NCI-H82 (cell line): ENCODE data around the gene REM2.
A peak's percentile ranks its signal among the peaks of the same experiment; 100 is the strongest.
"Not testable (repeated sequence)": the region's sequence is repeated elsewhere in the genome, so short reads cannot be mapped to it uniquely, and the experiment has no call there.

Experiments
- DNase-seq: peaks from one replicate; lab custom pipeline; 2025; lab: John Stamatoyannopoulos, UW

Gene REM2

GRCh38 chr14:22898302-22899090 lies 15.5 kb downstream of the REM2 start:
- no peak for DNase-seq

GRCh38 chr14:22900081-22900799 lies 17.2 kb downstream of the REM2 start:
- DNase-seq = peak; percentile 89

GRCh38 chr14:22901799-22902198 lies 18.8 kb downstream of the REM2 start:
- no peak for DNase-seq

- no peak for DNase-seq
Observed at GRCh38 chr14:22903742-22904087, 20.7 kb downstream of the REM2 start.

GRCh38 chr14:22905627-22906026 lies 22.6 kb downstream of the REM2 start:
- DNase-seq = no peak

- no peak for DNase-seq
Observed at GRCh38 chr14:22906073-22906472, 23.1 kb downstream of the REM2 start.

GRCh38 chr14:22907429-22907828 lies 24.4 kb downstream of the REM2 start:
- no peak for DNase-seq

- DNase-seq = no peak
Observed at GRCh38 chr14:22908601-22909000, 25.6 kb downstream of the REM2 start.

- DNase-seq = no peak
Observed at GRCh38 chr14:22910916-22911315, 27.9 kb downstream of the REM2 start.

GRCh38 chr14:22914836-22915235 lies 31.8 kb downstream of the REM2 start:
- DNase-seq = not testable (repeated sequence)

GRCh38 chr14:22915886-22916521 lies 33.0 kb downstream of the REM2 start:
- no peak for DNase-seq

GRCh38 chr14:22918804-22919600 lies 36.0 kb downstream of the REM2 start, which contains the start of gene RBM23:
Gene RBM23 (minus strand): TSS chr14:22919149.
- DNase-seq = peak; percentile 100

GRCh38 chr14:22919601-22919921 lies 36.5 kb downstream of the REM2 start:
- DNase-seq = no peak

- peak; percentile 7 for DNase-seq
Observed at GRCh38 chr14:22920697-22921096, 37.7 kb downstream of the REM2 start.

GRCh38 chr14:22922294-22922693 lies 39.3 kb downstream of the REM2 start:
- DNase-seq = no peak

GRCh38 chr14:22923746-22924145 lies 40.7 kb downstream of the REM2 start:
- no peak for DNase-seq

GRCh38 chr14:22925513-22925912 lies 42.5 kb downstream of the REM2 start:
- no peak for DNase-seq

- no peak for DNase-seq
Observed at GRCh38 chr14:22926316-22926715, 43.3 kb downstream of the REM2 start.

- peak; percentile 11 for DNase-seq
Observed at GRCh38 chr14:22928237-22929103, 45.4 kb downstream of the REM2 start.

- peak; percentile 99 for DNase-seq
Observed at GRCh38 chr14:22929104-22929960, 46.3 kb downstream of the REM2 start, which contains the start of gene PRMT5. Gene PRMT5 (minus strand): TSS chr14:22929376. CDS start chr14:22929361, 15 bp downstream.
